GM12878 (cell line): ENCODE results near the gene SUGCT. TPM values are rescaled to one million over a fixed set of nuclear protein-coding genes. Genes with fewer than 3 reads are reported as not detected.

Source experiments
- ATAC-seq: fragments of 200-7000 bp; cut with Tn5 transposase; 3 replicates; pipeline ENCODE4 v1.9.1; 2020; ENCODE audit warnings: mild to moderate bottlenecking, moderate library complexity
- BruUV-seq: library from RNA; stranded (reverse); fragments of 400-500 nt; replicated peaks from 2 replicates; lab custom pipeline; 2021; lab: Mats Ljungman, UMichigan
- CTCF ChIA-PET: fragments of 300-600 bp; sonication (Branson Sonifier 250); formaldehyde crosslinking; extraction: SDS; loops from one replicate; lab custom pipeline; 2021; ENCODE audit warnings: inconsistent platforms; lab: Yijun Ruan, JAX
- POLR2A ChIA-PET: fragments of 350-600 bp; formaldehyde crosslinking; extraction: SDS; loops from one replicate; lab custom pipeline; 2021; ENCODE audit warnings: inconsistent platforms; lab: Charles Lee
- RAD21 ChIA-PET: fragments of 300-600 bp; sonication (Branson Sonifier 250); formaldehyde crosslinking; loops from one replicate; lab custom pipeline; 2023; ENCODE audit warnings: antibody characterized with exemption; ENCODE audit not compliant: unreplicated experiment; lab: Charles Lee
- SMC1A ChIA-PET: fragments of 300-600 bp; sonication (Branson Sonifier 250); formaldehyde crosslinking; loops from one replicate; lab custom pipeline; 2023; ENCODE audit not compliant: unreplicated experiment, uncharacterized antibody; lab: Charles Lee
- DNase-seq: peaks from one replicate; pipeline ENCODE4 v3.0.0-alpha.2; 2011; ENCODE audit warnings: low read depth, low spot score
- FAIRE-seq: peaks from 3 replicates; lab custom pipeline; 2011; peaks lifted over from hg19 to GRCh38; lab: Jason Lieb, UNC
- H2AFZ ChIP-seq: 2 replicates; pipeline ENCODE4 v1.6.0; 2011; ENCODE audit warnings: low read depth, low read length, control low read depth; ENCODE audit not compliant: control insufficient read depth
- H3K27ac ChIP-seq: 2 replicates; pipeline ENCODE4 v1.5.1; 2011; ENCODE audit warnings: control low read depth; ENCODE audit not compliant: control insufficient read depth, insufficient read depth
- H3K27me3 ChIP-seq, 2 experiments: replicated peaks in 1 of 2; 2 replicates each; pipeline versions ENCODE4 v1.6.0 to v1.6.1; 2011; ENCODE audit warnings: low read length in 1 of 2; ENCODE audit not compliant: control insufficient read depth in 2 of 2, insufficient read depth in 2 of 2
- H3K36me3 ChIP-seq, 2 experiments: 2 replicates each; pipeline ENCODE4 v1.5.1; 2011; ENCODE audit warnings: low read length in 1 of 2; ENCODE audit not compliant: control insufficient read depth in 2 of 2, insufficient read depth in 2 of 2
- H3K4me1 ChIP-seq: 2 replicates; pipeline ENCODE4 v1.6.1; 2011; ENCODE audit warnings: mild to moderate bottlenecking, low read length, moderate library complexity, mixed read lengths; ENCODE audit not compliant: control insufficient read depth, insufficient read depth
- H3K4me2 ChIP-seq: 2 replicates; pipeline ENCODE4 v1.6.0; 2011; ENCODE audit warnings: control low read depth; ENCODE audit not compliant: control insufficient read depth, insufficient read depth
- H3K4me3 ChIP-seq: fragments of 200-600 bp; sonication (generic); 2 replicates; pipeline ENCODE4 v1.5.1; 2016
- H3K79me2 ChIP-seq: 2 replicates; pipeline ENCODE4 v1.6.0; 2011; ENCODE audit warnings: low read length; ENCODE audit not compliant: control insufficient read depth, insufficient read depth
- H3K9ac ChIP-seq: 2 replicates; pipeline ENCODE4 v1.8.0; 2011; ENCODE audit warnings: low read length, control low read depth, mixed read lengths; ENCODE audit not compliant: control insufficient read depth, insufficient read depth
- H3K9me3 ChIP-seq: replicated peaks from 3 replicates; pipeline ENCODE4 v1.5.1; 2011; ENCODE audit warnings: mild to moderate bottlenecking, low read length; ENCODE audit not compliant: control insufficient read depth, insufficient read depth
- H4K20me1 ChIP-seq: 2 replicates; pipeline ENCODE4 v1.6.0; 2011; ENCODE audit not compliant: control insufficient read depth, insufficient read depth
- ASH2L ChIP-seq: fragments of 300-600, 200-600 bp; sonication (generic); IDR thresholded peaks from 2 replicates; pipeline ENCODE4 v1.6.1; 2017; ENCODE audit warnings: low read depth, mild to moderate bottlenecking, borderline replicate concordance
- BCL11A ChIP-seq: IDR thresholded peaks from 2 replicates; pipeline ENCODE4 v1.6.1; 2011; ENCODE audit warnings: low read depth, low read length
- BRCA1 ChIP-seq: IDR thresholded peaks from 2 replicates; pipeline ENCODE4 v1.6.1; 2011; ENCODE audit warnings: low read depth, low read length, improper control_type of control experiment
- CHD4 ChIP-seq: fragments of 200-600 bp; sonication (generic); IDR thresholded peaks from 2 replicates; pipeline ENCODE4 v1.6.1; 2016; ENCODE audit warnings: mild to moderate bottlenecking
- CUX1 ChIP-seq: IDR thresholded peaks from 2 replicates; pipeline ENCODE4 v1.6.1; 2012; ENCODE audit warnings: improper control_type of control experiment, low read depth, low read length; ENCODE audit not compliant: insufficient replicate concordance
- ESRRA ChIP-seq: IDR thresholded peaks from 2 replicates; pipeline ENCODE4 v1.6.1; 2012; ENCODE audit warnings: mild to moderate bottlenecking, low read length, improper control_type of control experiment
- KLF5 ChIP-seq: fragments of 450-650 bp; IDR thresholded peaks from 2 replicates; pipeline ENCODE4 v1.6.1; 2014; ENCODE audit warnings: mild to moderate bottlenecking; ENCODE audit not compliant: partially characterized antibody
- RAD51 ChIP-seq: fragments of 450-650 bp; IDR thresholded peaks from 2 replicates; pipeline ENCODE4 v1.6.1; 2016; ENCODE audit warnings: moderate library complexity, mild to moderate bottlenecking, inconsistent platforms
- TCF12 ChIP-seq: IDR thresholded peaks from 2 replicates; pipeline ENCODE4 v1.6.1; 2011; ENCODE audit warnings: low read depth, mild to moderate bottlenecking, low read length
- in situ Hi-C: fragments of 300-500 bp; cut with MboI; formaldehyde crosslinking; loops from 9 replicates; pipeline ENCODE4 v1.14.3; 2018; ENCODE audit warnings: mixed read lengths
- intact Hi-C: fragments of 100-400 bp; cut with micrococcal nuclease; formaldehyde crosslinking; loops from one replicate; pipeline ENCODE4 v1.14.2; 2022; ENCODE audit not compliant: unreplicated experiment
- polyA plus RNA-seq, 11 experiments: library from polyadenylated mRNA; depleted of rRNA in 4 of 11; unstranded in 6 of 11; stranded (reverse) in 5 of 11; fragments of >200 nt; fragmentation: Nextera tagmentation in 4 of 11; fragmentation: Illumina TruSeq in 1 of 11; extraction: Ambion mirVana in 4 of 11; extraction: Trizol in 1 of 11; gene quantifications; 1 replicate in 1 of 11; 2 replicates in 10 of 11; pipeline versions ENCODE4 v1.2.1 to v1.2.3, GENCODE V29; 2011 to 2016; ENCODE audit warnings: inconsistent platforms in 2 of 11, missing spikeins in 2 of 11, low read depth in 1 of 11
- total RNA-seq, 4 experiments: library from RNA; depleted of rRNA in 3 of 4; stranded (reverse); fragments of >200 nt in 3 of 4; fragmentation: Illumina TruSeq in 1 of 4; extraction: Trizol in 1 of 4; gene quantifications; 2 replicates each; pipeline versions ENCODE4 v1.2.1 to v1.2.3, GENCODE V29; 2013 to 2021
- TF ChIP-seq, protein P1 (sequence below): fragments of 450-650 bp; conservative IDR thresholded peaks from 2 replicates; pipeline ENCODE4 v1.6.1; 2017; ENCODE audit warnings: mild to moderate bottlenecking, moderate library complexity

Gene SUGCT
- total and polyA plus RNA-seq, 10 of the 15 experiments (the other 5 are each of a cell fraction or from before 2014, with no cell fraction given), result 0.08 to 1.2 (median 0.67) TPM; not detected in 1

GRCh38 chr7:40715053-40715430 is 580.2 kb downstream of the SUGCT start (continued):
- TF ChIP-seq CUX1 (no peak), TCF12 (no peak), ESRRA (no peak), ASH2L (no peak)

- Histone ChIP-seq H3K27ac (no peak overlapping the region), H3K27me3 (no peaks in the 10 kb centered on the region), H3K4me1 (no peaks in the 10 kb centered on the region), H3K36me3 (no peaks in the 10 kb centered on the region), H3K4me3 (no peak overlapping the region), H2AFZ (no peak overlapping the region), H3K9ac (no peak overlapping the region), H3K9me3 (no peaks in the 10 kb centered on the region; the same call in 2 of the 3 replicates), H4K20me1 (no peaks in the 10 kb centered on the region), H3K79me2 (no peaks in the 10 kb centered on the region), H3K4me2 (no peak overlapping the region)
- ChIA-PET POLR2A (no interaction called here), RAD21 (no interaction called here), SMC1A (interaction anchor here (1.1 kb wide), 1 partner anchor 38 kb away, joined by 3 read pairs; no protein-coding TSS in a partner anchor), CTCF (interaction anchor here (1.0 kb wide), 1 partner anchor 288 kb away, joined by 4 read pairs; no protein-coding TSS in a partner anchor)
- intact Hi-C loops, result no loop called here
- TF ChIP-seq CHD4 (no peak), RAD51 (no peak), BRCA1 (no peak), KLF5 (no peak), BCL11A (no peak)
- TF ChIP-seq, protein P1, sequence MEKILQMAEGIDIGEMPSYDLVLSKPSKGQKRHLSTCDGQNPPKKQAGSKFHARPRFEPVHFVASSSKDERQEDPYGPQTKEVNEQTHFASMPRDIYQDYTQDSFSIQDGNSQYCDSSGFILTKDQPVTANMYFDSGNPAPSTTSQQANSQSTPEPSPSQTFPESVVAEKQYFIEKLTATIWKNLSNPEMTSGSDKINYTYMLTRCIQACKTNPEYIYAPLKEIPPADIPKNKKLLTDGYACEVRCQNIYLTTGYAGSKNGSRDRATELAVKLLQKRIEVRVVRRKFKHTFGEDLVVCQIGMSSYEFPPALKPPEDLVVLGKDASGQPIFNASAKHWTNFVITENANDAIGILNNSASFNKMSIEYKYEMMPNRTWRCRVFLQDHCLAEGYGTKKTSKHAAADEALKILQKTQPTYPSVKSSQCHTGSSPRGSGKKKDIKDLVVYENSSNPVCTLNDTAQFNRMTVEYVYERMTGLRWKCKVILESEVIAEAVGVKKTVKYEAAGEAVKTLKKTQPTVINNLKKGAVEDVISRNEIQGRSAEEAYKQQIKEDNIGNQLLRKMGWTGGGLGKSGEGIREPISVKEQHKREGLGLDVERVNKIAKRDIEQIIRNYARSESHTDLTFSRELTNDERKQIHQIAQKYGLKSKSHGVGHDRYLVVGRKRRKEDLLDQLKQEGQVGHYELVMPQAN, result no peak
- no TSS peak for BruUV-seq
- no peak for FAIRE-seq
- no peak for ATAC-seq
- in situ Hi-C loops, result no loop called here
- DNase-seq, result no peak
Observed at GRCh38 chr7:40716052-40716451, 581.2 kb downstream of the SUGCT start.
